IPS DF 19.7 (cell line): ENCODE results near the gene NANOS3.

ENCODE experiments used
- DNase-seq: peaks from one replicate; pipeline ENCODE4 v3.0.0-alpha.2; 2013; ENCODE audit warnings: low read depth, low spot score

The NANOS3 gene

DNA sequence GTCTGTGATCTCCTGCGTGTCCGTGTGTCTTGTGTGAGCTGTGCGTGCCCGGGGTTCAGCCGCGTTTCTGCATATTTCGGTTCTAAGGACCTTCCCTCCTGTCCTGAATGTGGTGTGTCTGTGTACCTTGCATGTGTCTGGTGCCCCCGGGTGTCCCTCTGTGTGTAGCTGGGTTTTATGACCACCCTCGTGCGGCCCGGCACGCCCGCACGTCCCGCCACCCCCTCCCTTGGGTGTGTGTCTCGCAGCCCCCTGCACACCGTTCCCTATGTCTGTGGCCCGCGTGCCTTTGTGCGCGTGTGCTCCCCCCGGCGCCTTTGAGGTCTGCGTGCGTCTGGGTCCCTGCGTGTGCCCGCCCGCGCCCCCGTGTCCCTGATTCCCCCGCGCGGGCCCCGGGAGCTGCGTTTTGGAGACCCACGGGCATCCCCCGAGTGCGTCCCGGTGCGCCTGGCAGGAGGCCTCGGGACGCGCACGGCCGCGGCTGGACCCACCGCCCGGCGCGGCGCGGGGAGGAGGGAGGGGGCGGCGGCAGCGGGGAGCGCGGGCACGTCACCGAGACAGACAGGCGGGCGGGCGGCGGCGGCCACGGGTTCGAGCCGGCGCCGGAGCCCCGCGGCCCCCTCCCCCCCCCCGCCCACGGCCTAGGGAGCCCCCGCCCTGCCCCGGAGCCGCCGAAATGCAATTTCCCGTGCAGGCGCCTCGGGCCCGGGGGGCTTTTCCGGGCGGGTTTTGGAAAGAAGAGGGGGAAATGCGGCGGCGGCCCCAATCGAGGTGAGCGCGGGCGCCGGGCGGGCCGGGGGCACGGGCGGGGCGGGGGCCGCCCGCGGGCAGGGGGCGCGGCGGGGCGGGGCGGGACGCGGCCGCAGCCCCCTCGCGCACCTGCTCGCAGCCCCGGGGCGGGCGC, 12.0 kb upstream of the NANOS3 start:
- DNase-seq, result no peak

DNA sequence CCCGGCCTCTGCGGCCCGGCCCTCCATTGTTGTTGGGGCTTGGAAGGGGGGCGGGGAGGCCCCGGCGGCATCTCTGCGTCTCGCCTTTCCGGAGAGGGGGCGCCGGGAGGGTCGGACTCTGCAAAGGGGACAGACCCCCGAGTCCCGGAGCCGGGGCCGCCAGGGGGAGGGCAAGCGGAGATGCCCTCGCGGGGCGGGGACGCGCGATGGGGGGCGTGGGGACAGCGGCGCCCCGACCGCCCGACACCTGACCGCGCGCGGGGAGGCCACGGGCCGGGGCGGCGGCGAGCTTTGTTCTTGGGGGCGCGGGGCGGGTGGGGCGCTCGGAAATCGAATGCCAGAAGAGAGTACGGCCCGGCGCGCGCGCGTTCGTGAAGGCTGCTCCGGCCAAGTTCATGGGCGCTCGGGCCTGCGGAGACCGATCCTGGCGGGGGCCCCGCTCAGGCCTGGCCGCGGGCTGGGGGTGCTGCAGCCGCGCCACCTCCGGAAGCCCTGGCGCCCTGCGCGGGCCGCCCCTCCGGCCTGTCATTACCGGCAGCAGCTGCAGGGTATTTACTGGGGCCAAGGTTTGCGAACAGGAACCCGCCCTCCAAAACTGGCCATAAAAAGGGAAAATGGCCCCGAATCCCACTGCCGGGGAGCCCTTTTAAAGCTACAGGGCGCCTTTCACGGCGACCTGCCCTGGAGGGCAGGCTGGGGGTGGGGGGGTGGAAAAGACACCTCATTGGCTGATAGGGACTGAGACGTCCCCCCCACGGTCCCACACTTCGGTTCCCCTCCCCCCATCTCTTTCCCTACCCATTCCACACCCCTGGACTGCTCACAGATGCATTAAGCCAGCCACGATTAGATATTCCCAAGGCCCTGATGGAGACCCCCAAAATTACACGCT, 11.1 kb upstream of the NANOS3 start:
- no peak for DNase-seq

DNA sequence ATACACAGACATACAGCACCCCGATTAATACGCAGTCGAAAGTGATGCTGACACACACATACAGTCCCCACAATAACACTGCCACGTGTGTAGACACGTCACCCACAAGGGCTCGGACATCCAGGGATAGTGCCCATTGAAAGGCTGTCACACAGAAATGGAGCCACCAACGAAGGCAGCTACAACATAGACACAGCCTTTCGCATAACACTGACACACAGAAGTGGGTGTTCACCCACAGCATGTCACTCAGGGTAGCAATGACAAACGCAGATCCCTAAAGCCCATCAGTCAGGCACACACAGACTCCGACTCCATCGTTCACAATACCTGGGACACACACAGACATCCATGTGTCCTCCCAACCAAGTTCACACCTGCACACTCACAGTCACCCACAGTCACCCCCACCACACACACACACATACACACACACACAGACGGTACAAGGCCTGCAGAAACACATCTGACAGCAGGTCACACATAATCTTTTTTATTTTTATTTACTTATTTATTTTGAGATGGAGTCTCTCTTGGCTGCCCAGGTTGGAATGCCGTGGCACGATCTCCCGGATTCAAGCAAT, 10.4 kb upstream of the NANOS3 start:
- DNase-seq, result no peak

GRCh38 chr19:13868663-13869062, 8.3 kb upstream of the NANOS3 start:
- no peak for DNase-seq

GRCh38 chr19:13869281-13869680, 7.7 kb upstream of the NANOS3 start:
- DNase-seq, result no peak

GRCh38 chr19:13870873-13871272, 6.1 kb upstream of the NANOS3 start:
- no peak for DNase-seq

- DNase-seq, result no peak
Observed at GRCh38 chr19:13872339-13872694, 4.6 kb upstream of the NANOS3 start.

DNA sequence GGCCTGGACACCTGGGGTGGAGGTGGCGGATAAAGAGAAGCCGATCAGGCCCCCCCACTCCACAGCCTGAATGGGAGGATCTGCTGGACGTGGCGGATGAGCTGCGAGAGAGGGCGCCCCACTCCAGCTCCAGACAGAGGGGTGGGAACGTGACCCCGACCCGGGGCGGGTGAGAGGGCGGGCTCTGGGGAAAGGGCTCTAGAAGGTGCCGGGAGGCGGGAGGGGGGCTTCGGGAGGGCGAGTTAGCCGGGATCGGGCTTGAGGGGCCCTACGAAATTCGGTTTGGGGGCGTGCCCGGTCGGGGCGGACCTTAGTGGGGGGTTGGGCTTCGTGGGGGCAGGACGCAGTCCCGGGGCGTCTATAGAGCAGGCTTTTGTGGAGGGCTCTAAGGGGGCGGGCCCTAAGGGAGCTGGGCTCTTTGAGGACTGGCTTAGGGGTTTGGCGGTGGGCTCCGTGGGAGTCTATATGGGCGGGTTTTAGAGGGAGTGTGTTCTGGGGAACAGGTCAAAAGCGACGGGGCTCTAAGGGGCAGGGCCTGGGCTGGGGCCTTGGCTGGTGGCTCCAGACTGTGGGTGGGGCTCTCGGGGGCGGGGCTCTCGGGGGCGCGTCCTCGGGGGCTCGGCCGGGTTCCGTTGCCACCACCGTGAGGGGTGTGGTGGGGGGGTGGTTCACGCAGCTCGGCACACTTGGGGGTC, 4.1 kb upstream of the NANOS3 start:
- DNase-seq, result no peak

DNA sequence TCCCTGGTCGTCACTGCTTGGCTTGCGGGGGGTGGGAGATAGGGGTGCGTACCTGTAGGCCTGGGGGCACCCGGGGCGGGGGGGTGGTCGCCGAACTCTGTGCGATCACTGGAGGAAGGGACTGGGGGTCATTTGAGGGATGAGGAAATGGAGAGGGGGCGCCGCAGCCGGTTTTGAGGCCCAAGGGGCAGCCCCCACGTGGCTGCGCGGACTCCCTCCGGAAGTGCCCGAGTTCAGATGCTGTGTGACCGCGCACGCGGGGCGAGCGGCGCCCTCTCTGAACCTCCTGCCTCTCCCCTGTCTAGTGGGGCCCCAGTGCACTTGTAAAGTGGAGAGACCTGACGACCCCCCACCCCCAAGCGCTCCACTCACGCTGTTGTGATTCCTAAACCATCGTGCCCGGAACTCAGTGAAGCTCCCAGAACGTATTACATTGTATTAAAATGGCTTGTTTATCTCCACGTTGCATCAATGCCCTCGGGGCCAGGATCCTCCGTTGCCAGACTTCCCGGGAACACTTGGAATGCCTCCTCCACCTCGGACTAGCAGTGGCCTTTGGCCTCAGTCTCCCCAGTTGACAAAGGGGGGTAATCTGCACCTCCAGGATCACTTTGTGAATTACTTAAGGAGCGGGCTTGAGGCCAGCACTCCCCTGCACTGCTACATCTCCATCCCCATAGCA, 3.0 kb upstream of the NANOS3 start:
- no peak for DNase-seq

GRCh38 chr19:13875824-13876223, 1.1 kb upstream of the NANOS3 start:
- no peak for DNase-seq

- DNase-seq, result no peak
Observed at GRCh38 chr19:13877303-13877702, 369 bp downstream of the NANOS3 start.

DNA sequence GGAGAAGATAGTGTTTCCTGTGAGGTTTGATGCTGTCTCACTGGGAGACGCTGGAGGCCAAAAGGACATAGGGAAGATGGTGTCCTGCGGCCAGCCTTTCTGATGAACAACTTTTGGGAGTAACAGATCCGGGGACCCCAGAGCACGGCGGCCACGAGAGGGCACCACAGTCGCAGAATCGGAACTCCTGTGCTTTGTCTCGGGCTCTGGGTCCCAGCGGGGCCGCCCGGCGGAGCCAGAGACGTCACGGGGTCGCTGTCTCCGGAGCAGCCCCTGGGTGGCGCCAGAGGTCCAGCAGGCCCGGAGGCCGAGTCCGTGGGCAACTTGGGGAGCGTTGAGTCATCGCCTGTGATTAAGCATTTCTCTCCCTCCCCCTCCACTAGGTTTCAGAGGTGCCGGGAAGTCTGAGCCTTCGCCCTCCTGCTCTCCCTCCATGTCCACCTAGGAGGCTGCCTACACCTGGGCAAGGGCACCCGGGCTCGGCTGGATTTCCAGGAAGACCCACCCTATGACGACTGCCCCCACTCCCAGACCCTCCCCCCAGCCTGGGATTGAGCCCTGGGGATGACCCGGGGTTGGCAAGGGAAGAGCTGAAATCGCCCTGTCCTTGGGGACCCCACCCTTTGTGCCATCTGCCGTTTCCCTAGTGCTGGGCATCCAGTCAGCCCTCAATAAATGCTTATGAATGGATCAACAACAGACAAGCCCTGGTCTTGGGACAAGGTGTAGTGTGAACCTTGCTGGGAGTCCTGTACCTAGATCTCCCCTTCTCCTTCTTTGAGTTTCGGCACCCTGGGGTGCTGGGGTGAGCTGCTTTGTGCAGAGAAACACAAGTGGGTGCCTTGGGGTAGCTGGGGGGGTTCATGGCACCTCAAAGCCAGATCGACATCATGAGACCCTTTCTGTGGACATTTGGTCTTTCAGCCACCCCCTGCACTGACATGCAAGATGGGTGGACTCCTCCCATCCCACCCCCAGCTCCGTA, 3.4 kb downstream of the NANOS3 start:
- DNase-seq, result no peak

- DNase-seq, result no peak
Observed at GRCh38 chr19:13881251-13881691, 4.3 kb downstream of the NANOS3 start.

- no peak for DNase-seq
Observed at GRCh38 chr19:13881692-13882418, 4.9 kb downstream of the NANOS3 start.

DNA sequence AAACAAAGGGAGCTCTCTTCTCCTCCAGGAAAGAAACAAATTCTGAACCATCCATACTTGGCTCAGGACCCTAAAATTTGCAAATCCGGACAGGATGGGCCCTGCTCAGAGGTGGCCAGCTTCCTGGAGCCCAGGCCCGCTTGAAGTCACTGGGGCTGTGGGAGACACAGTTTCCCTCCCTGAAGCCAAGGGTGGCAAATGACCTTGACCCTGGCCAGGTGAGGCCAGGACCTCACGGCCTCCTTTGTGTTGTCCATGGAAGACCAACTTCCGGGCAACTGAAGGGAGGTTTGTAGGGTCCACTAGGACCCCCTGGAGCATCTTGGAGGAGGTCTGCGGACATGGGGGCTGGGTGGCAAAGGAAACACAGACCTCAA, 5.5 kb downstream of the NANOS3 start:
- no peak for DNase-seq

GRCh38 chr19:13882836-13883235, 5.9 kb downstream of the NANOS3 start:
- no peak for DNase-seq

DNA sequence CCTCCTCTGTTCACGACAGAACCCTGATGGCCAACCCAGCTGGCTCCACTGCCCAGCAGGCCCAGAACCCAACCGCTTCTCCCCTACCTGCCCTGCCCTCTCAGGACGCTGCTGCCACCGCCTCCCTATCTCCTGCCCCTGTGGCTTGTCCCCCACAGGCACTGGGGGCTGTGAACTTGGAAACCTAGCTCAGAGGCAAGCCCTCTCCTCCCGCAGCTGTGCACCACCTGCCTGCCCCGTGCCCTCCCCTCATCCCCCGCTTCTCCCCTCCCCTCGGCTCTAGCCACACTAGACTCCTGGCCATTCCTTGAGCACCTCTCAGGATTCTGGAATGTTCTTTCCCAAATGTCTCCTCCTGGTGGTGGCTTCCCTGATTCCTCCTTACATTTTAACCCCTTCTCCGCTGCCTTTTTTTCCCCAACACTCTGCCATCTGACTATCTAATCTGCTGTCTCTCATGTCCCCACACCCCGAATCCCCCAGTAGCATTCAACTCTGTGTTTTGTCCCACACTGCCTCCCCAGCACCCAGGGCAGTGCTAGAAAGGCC, 6.7 kb downstream of the NANOS3 start:
- DNase-seq, result no peak

GRCh38 chr19:13884726-13885591, 8.0 kb downstream of the NANOS3 start:
- no peak for DNase-seq
